Activated CD4-positive, CD25-positive, alpha-beta regulatory T cell treated with anti-CD3 and anti-CD28 coated beads, Interleukin-2, amount 50 U/mL, for 24 hours (primary cell): ENCODE data around the gene PROX2.

Source experiments
- ATAC-seq, 2 donors: fragments of 150-1000 bp; cut with Tn5 transposase; one replicate each; pipeline ENCODE4 v1.10.0; 2021; ENCODE audit warnings: mild to moderate bottlenecking in 1 of 2, moderate library complexity in 1 of 2

PROX2 gene

GRCh38 chr14:74875204-74875603 lies 741 bp downstream of the PROX2 start:
- ATAC-seq, result no peak

- no peak for ATAC-seq
Observed at GRCh38 chr14:74871819-74872218, 4.1 kb downstream of the PROX2 start.

DNA sequence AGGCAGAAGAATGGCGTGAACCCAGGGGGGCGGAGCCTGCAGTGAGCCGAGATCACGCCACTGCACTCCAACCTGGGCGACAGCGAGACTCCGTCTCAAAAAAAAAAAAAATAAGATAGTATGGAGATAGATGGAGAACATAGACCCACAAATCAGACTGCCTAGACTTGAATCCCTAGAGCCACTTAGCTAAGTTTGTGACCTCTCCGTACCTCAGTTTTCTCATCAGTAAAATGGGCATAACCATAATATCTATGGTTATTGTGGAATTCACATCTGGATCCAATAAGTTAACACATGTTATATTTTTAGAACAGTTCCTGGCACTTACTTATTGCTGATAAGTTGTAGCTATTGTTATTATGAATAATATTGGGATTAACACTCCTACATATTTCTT lies 7.2 kb downstream of the PROX2 start:
- ATAC-seq, result no peak

DNA sequence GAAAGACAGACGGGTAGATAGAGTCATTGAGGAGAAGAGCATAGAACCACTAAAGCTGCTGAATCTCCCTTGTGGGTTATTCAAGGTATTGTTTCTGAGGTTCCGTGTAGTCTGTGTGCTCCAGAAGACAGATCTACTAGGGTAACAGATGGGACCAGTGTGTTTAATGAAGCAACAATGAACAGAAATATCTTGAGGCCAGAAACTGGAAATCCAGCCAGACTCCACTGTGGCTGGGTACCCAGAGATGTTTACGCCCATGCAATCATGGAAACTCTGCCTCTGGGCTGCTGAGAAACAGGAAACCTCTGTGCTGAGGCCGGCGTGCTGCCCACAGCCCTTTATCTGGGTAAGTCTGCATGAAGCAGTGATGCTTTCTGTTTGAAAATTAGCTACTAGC lies 8.3 kb downstream of the PROX2 start:
- ATAC-seq, result peak; percentile 77 to 79

- ATAC-seq, result no peak
Observed at GRCh38 chr14:74866708-74867389, 9.1 kb downstream of the PROX2 start.

DNA sequence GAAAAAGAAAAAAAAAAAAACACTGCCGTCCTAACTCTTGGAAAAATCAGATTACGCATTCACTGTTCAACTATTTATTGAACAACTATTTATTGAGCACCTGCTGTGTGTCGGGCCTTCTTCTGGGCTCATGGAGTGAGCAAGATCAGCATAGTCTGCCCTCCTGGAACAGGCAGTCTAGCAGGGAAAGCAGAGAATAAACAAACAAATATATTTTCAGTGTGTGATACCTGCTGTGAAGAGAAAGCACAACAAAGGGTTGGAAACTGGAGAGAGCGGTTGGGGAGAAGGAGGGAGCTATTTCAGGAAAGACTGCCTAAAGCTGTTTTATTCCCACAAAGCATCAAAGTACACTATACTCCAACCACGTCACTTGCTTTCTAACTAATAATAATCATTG lies 10.8 kb downstream of the PROX2 start:
- ATAC-seq, result no peak

DNA sequence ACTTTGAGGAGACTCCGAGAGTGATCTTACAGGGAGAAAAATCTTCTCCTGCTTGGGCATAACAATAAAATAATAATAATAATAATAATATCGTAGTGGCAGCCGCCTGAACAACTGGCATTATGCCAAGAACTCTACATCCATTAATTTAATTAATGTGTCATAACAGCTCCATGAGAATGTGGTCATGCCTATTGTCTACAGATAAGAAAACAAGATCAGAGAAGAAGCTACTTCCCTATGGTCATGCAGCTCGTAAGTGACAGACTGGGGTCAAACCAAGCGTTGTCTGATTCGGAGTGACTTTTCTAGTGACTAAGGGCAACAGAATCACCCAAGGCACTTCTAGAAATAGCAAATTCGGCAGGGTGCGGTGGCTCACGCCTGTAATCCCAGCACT lies 11.7 kb downstream of the PROX2 start:
- no peak for ATAC-seq

- ATAC-seq, result no peak
Observed at GRCh38 chr14:74863274-74863673, 12.7 kb downstream of the PROX2 start.

- ATAC-seq, result no peak
Observed at GRCh38 chr14:74861734-74862090, 14.2 kb downstream of the PROX2 start.

GRCh38 chr14:74860899-74861733 lies 14.8 kb downstream of the PROX2 start:
- peak; percentile 78 to 81 for ATAC-seq

GRCh38 chr14:74859757-74860552 lies 16.0 kb downstream of the PROX2 start:
- ATAC-seq, result no peak

DNA sequence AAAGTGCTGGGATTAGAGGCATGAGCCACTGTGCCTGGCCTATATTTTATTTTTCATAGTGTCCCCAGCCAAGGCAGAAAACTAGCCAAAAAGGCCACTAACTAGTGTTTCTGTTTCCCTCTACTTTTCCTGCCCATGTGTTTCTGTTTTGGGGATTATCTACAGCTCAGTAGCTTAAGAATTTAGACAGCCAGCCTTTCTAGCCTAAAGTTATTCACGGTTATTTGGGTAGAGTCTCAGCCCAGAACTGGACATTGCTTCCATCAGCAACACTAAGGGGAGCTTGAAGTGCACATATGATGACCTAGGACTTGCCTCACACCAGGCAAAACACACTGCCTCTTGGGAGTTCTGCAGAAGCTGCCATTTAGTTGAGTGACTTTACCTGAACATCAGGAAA lies 17.9 kb downstream of the PROX2 start:
- no peak for ATAC-seq

GRCh38 chr14:74856366-74856765 lies 19.6 kb downstream of the PROX2 start:
- ATAC-seq, result no peak

GRCh38 chr14:74855945-74856344 lies 20.0 kb downstream of the PROX2 start:
- ATAC-seq, result no peak

GRCh38 chr14:74855021-74855420 lies 20.9 kb downstream of the PROX2 start:
- no peak for ATAC-seq

- ATAC-seq, result no peak
Observed at GRCh38 chr14:74853581-74853980, 22.4 kb downstream of the PROX2 start.

- ATAC-seq, result peak; percentile 26 to 38
Observed at GRCh38 chr14:74852922-74853530, 22.9 kb downstream of the PROX2 start.

GRCh38 chr14:74848768-74849167 lies 27.2 kb downstream of the PROX2 start:
- no peak for ATAC-seq

DNA sequence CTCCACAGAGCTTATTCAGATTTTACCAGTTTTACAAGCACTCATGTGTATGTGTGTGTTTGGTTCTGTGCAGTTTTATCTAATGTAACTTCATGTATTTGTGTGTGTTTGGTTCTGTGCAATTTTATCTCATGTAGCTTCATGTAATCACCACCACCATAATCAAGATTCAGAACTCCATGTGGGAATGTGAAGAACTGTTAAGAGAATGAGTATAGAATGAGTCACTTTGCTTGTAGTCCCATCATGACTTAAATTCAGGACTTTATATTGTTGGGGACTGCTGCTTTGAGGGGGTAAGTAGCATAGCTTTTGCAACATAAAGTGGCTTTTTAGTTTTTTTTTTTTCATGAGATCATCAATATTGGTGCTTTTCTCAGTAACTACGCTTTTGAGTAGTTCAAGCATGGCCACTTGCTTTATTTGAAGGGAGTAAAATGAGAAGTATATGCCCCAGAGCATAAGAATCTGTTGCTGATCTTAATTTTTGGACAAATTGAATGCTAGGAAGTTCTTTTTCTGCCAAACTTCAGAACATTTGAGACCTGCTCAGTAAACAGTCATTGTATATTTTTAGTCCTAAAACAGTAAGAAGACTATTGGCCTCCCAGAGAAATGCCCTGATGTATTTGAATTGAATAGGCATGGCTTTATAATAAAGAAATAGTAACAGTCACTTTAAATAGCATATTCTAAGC lies 28.8 kb downstream of the PROX2 start:
- ATAC-seq, result no peak

DNA sequence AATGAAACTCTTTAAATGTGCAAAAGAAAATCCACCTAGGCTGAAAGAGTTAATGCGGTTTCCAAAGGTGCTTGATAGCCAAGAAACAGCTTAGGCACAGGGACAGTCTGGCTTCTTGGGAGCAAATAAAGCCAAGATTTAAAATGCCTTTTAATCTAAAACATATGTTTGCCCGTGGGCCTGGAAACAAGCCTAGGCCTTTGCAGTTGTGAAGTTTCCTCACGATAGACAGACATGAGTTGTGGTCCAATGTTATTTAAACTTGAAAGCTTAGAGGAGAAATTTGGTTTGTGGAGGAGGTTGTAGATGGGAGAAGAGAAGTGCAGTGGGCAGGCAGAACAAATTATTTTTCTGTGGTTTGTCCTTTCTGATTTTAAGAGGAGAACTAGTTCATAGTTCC lies 29.8 kb downstream of the PROX2 start:
- ATAC-seq, result no peak

GRCh38 chr14:74843653-74844052 lies 32.3 kb downstream of the PROX2 start:
- ATAC-seq, result no peak
